GM03348 (cell line): Measurements from ENCODE around the gene DLL3.
"Not testable (repeated sequence)": the region's sequence is repeated elsewhere in the genome, so short reads cannot be mapped to it uniquely, and the experiment has no call there.

Source experiments
- DNase-seq: peaks from one replicate; pipeline ENCODE4 v3.0.0; 2012; ENCODE audit warnings: low spot score

DLL3 gene, protein sequence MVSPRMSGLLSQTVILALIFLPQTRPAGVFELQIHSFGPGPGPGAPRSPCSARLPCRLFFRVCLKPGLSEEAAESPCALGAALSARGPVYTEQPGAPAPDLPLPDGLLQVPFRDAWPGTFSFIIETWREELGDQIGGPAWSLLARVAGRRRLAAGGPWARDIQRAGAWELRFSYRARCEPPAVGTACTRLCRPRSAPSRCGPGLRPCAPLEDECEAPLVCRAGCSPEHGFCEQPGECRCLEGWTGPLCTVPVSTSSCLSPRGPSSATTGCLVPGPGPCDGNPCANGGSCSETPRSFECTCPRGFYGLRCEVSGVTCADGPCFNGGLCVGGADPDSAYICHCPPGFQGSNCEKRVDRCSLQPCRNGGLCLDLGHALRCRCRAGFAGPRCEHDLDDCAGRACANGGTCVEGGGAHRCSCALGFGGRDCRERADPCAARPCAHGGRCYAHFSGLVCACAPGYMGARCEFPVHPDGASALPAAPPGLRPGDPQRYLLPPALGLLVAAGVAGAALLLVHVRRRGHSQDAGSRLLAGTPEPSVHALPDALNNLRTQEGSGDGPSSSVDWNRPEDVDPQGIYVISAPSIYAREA

DNA sequence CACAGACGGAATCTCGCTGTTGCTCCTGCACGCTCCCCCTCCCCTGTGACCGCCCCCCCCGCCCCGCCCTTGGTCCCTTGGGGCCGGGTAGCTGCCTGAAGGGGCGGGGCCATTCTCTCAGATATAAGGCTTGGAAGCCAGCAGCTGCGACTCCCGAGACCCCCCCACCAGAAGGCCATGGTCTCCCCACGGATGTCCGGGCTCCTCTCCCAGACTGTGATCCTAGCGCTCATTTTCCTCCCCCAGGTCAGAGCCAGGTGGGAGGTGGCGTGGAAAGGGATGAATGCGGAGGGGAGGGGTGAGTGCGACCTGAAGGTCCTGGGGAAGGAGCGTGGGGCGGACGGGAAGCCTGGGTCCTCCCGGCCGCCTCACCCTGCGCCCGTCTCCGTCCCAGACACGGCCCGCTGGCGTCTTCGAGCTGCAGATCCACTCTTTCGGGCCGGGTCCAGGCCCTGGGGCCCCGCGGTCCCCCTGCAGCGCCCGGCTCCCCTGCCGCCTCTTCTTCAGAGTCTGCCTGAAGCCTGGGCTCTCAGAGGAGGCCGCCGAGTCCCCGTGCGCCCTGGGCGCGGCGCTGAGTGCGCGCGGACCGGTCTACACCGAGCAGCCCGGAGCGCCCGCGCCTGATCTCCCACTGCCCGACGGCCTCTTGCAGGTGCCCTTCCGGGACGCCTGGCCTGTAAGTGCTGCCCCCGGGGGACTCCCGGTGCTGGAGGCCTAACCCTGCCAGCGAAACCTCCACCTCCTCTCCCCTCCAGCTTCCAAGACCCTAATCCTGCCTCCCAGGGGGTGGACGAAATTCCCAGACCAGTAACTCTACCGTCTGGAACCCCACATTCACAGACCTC is at the start of gene DLL3:
Gene DLL3 (plus strand): TSS at position 150 of the 845 bp plus-strand sequence. CDS start 28 bp downstream, at position 178.
- no peak for DNase-seq

DNA sequence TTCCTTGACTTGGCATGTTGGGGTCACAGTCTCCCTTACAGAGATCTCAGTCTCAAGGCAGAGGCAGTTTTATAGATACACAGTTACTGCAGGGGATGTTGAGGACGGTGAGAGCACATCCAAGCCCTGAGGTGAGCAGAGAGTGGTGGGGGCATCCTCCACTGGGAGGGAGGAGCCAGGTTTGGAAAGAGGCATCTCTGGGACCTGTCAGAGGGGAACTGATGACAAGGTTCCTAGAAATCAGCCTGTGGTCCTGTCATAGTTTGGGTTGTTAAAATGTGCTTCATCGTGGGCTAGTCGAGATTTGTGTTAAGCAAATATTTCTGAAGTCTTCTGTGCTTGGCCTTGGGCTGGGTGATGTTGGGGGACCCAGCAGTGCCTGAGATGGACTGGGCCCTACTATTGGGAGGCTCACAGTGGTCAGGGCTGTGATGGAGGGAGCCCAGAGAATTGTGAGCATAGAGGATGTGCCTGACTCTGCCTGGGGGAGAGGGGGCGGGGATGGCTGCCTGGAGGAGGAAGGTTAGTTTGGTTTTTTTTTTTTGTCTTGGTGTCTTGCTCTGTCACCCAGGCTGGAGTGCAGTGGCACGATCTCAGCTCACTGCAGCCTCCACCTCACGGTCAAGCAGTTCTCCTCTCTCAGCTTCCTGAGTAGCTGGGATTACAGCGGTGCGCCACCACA is 49.5 kb upstream of the DLL3 start:
- no peak for DNase-seq

DNA sequence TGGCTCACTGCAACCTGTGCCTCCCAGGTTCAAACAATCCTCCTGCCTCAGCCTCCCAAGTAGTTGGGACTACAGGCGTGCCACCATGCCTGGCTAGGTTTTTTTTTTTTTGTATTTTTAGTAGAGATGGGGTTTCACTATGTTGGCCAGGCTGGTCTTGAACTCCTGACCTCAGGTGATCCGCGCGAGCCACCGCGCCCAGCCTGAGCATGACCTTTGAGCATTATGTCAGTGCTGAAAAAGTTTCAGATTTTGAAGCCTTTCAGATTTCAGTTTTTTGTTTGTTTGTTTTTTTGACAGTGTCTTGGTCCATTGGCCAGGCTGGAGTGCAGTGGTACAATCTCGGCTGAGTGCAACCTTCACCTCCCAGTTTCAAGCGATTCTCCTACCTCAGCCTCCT is 47.5 kb upstream of the DLL3 start:
- DNase-seq: not testable (repeated sequence)

DNA sequence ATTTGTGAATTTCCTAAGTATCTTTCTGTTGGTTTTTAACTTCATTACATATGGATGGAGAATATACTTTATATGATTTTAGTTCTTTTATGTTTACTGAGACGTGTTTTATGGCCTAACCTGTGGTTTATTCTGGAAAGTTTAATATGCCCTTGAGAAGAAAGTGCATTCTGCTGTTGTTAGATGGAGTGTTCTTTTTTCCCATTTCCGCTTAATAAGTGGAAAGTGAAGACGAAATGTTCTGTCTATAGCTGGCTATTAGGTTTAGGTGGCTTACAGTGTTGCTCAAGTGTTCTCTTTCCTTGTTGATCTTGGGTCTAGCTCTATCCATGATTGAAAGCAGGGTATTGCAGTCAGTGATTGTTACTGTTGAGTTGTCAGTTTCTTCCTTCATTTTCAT is 35.3 kb upstream of the DLL3 start:
- DNase-seq: no peak

DNA sequence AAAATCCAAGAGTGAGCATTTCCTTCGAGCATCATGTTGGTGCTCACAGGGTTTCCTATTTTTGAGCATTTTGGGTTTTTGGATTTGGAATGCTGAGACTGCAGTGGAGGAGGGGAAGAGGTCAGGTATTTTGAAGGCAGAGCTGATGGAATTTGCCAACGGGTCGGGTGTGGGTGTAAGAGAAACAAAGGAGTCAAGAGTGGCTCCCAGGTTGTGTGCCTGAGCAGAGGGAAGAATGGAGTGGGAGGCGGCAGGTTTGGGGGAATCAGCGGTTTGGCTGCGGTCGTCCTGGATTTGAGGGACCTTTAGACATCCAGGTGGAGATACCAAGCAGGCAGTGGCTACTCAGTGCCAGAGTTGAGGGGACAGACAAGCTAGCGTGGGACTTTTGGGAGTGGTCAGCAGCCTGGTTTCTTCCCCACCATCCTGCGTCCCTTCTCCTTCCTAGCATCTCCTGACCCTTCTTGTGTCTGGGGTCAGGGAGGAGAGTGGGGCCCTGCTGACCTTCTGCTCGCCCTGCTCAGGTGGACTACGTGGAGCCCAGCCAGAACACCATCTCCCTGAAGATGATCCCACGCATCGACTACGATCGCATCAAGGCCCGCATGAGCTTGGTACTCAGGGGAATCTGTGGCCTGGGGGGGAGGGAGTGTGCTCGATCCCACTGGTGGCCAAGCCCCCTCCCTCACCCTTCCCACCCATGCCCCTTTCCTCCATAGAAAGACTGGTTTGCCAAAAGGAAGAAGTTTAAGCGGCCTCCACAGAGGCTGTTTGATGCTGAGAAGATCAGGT is 32.6 kb upstream of the DLL3 start:
- no peak for DNase-seq

DNA sequence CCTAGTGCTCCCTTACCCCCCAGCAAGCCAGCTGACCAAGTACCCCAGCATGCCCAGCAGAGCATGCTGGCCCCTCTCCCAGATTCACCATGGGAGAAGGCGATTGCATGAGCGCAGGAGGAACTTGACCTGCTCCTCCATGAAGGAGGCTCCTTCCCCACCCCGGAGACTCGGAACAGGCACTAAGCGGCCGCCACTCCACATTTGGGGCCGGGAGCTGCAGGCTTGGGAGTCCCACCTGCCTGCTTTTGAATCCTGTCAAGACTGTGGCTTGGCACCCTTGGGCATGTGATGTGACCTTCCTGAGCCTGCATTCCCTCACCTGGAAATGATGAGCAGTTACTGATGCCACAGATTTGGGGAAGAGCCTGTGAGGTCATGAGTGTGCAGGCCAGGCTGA is 30.8 kb upstream of the DLL3 start:
- DNase-seq: no peak

DNA sequence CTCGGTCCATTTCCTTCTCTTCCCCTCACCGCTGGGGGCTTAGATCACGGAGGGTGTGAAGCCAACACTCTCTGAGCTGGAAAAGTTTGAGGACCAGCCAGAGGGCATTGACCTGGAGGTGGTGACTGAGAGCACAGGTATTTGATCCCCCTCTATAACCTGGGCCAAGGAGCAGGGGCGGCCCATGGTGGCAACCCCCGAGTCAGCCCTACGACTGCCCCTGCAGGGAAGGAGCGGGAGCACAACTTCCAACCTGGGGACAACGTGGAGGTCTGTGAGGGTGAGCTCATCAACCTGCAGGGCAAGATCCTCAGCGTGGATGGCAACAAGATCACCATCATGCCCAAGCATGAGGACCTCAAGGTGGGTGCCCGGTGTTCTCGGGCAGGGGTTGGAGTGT is 29.7 kb upstream of the DLL3 start:
- no peak for DNase-seq

DNA sequence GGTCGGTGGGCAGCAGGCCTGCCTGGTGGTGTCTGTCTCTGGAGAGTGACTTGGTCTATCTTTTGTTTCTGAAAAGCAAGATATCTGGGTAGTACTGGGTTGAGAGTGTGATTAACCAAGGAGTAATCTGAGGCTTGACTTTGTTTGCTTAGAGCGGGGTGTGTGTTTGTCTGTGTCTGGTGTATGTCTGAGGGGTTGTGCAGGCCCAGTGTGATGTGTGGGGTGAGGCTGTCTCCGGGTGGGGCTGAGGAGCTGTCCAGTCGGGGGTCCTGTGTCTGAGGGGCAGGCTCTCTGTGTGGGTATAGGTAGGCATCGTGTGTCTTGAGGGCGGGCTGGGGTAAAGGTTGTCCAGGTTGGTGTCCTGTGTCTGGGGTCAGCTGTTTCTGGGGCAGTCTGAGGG is 29.2 kb upstream of the DLL3 start:
- DNase-seq: no peak

DNA sequence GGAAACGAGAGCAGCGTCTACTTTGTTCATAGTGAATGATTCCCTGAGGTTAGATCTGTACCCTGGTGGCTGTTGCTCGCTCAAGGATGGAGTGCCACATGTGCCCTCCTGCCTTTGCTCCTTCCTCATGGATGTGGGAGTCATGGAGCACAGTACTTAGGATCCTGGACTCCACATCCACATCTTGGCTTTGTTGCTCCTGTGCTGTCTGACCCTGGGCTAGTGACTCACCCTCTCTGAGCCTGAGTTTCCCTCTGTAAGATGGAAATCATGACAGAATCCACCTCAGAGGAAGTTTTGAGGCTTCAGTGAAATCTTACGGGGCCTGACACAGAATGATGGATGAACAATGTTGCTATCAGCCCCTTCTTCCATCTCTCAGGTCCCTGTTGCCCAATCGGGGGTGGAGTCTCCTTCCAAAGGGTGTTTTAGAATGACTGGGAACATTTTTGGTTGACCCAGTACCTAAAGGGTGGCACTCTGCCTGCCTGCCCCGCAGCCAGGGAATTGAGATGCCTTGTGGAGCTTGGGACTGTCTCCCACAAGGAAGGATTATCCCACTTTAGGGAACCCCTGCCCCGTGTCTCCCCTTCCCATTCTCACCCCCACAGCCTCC is 27.9 kb upstream of the DLL3 start:
- no peak for DNase-seq

DNA sequence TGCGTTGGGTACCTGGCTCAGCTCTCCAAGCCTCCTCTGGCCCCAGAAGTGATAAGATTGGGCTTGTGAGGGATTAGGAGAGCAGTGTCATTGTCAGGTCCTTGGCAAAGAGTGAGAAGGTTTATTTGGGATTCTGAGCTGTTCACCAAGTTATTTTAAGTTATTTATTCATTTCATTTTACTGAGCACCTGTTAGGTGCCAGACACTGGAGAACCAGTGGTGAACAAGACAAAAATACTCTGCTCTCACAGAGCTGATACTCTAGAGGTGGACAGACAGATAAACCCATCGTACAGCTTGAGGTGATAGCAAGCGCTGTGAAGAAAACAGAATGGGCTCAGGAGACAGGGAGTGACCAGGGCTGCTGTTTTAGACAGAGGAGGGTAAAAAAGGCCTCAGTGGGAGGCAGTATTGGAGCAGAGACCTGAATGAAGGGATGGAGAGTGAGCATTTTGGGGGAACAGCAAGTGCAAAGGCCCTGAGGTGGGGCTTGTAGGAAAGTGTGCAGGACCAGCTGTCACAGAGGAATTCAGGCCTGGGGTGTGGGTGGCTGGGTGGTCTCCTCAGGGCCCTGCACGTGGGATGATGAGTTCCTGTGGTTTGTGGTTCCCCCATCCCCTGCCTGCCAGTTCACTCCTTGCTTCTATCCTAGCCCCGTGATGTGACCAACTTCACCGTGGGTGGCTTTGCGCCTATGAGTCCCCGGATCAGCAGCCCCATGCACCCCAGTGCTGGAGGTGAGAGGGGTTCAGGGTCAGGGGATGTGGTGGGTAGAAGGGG is 26.8 kb upstream of the DLL3 start:
- no peak for DNase-seq

DNA sequence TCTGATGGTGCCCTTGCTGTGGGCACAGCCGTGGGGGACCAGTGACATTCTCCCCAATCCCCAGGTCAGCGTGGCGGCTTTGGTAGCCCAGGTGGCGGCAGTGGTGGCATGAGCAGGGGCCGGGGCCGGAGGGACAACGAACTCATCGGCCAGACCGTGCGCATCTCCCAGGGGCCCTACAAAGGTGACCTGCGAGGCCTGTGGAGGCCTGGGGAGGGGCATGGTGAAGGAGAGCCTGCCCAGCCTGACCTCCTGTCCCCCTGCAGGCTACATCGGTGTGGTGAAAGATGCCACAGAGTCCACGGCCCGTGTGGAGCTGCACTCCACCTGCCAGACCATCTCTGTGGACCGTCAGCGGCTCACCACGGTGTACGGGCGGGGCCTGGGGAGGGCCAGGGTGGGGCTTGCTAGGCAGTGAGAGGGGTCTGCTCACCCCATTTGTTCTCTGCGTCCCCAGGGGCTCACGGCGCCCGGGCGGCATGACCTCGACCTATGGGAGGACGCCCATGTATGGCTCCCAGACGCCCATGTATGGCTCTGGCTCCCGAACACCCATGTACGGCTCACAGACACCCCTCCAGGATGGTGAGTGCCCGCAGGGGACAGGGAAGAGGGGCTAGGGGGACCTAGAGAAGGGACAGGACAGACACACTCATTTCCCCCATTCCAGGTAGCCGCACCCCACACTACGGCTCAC is 25.9 kb upstream of the DLL3 start:
- DNase-seq: no peak

DNA sequence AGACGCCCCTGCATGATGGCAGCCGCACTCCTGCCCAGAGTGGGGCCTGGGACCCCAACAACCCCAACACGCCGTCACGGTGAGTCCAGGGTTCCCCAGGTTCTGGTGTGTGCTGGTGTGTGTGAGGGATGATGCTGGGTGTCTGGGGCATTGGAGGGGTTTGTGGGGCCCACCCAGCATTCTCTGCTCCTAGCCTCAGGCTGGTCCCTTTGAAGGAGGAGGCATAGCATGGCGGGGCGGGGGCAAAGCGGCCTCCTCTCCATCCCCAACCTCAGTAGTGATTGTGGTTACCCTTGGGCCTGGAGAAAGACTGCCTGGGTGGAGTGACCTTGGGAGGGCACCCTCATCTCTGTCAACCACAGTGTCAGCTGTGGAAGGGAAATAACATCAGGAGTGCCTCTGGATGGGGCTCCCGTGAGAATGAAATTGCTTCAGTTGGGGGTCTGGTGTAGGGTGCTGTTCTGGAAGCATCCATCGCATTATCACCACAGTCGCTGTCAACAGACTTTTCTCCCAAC is 25.2 kb upstream of the DLL3 start:
- DNase-seq: no peak

DNA sequence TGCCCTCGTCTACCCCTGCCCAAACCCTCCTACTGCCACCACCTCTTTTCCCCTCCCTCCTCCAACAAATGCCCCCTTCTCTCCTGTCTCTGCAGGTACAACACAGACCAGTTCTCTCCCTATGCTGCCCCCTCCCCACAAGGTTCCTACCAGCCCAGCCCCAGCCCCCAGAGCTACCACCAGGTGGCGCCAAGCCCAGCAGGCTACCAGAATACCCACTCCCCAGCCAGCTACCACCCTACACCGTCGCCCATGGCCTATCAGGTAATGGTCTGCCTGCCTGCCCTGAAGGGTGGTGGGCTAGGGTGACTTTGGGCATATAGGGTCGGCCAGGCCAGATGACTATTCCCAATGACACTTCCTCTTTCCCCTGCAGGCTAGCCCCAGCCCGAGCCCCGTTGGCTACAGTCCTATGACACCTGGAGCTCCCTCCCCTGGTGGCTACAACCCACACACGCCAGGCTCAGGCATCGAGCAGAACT is 24.6 kb upstream of the DLL3 start:
- peak; percentile 77 for DNase-seq

DNA sequence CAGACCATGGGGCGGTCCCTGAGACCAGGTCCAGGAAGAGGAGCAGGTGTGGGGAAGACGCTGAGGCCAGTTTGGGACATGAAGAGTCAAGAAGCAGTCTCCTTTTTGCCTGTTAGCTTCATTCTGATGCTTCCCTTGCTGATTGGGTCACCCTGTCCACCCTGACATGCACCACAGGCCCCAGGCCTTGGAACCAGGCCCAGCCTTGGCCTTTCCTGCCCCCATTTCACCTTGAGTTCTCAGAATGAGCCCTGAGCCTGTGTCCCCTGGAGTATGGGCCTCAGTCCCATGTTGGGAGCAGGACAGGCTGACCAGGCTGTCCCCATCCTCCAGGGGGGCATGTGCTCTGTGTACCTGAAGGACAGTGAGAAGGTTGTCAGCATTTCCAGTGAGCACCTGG is 23.0 kb upstream of the DLL3 start:
- DNase-seq: no peak

DNA sequence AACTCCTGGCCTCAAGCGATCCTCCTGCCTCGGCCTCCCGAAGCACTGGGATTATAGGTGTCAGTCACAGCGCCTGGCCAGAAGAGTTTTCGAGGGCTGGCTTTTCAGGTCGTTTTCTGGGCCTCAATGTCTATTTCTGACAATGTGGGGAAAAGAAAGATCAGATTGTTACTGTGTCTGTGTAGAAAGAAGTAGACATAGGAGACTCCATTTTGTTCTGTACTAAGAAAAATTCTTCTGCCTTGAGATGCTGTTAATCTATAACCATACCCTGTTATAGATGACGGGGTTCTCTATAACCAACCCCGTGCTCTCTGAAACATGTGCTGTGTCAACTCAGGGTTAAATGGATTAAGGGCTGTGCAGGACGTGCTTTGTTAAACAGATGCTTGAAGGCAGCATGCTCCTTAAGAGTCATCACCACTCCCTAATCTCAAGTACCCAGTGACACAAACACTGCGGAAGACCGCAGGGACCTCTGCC is 19.4 kb upstream of the DLL3 start:
- not testable (repeated sequence) for DNase-seq

DNA sequence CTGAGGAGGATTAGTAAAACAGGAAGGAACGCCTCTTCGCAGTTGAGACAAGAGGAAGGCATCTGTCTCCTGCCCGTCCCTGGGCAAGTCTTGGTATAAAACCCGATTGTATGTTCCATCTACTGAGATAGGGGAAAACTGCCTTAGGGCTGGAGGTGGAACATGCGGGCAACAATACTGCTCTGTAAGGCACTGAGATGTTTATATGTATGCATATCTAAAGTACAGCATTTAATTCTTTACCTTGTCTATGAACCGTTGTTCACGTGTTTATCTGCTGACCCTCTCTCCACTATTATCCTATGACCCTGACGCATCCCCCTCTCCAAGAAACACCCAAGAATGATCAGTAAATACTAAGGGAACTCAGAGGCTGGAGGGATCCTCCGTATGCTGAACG is 18.8 kb upstream of the DLL3 start:
- DNase-seq: no peak

DNA sequence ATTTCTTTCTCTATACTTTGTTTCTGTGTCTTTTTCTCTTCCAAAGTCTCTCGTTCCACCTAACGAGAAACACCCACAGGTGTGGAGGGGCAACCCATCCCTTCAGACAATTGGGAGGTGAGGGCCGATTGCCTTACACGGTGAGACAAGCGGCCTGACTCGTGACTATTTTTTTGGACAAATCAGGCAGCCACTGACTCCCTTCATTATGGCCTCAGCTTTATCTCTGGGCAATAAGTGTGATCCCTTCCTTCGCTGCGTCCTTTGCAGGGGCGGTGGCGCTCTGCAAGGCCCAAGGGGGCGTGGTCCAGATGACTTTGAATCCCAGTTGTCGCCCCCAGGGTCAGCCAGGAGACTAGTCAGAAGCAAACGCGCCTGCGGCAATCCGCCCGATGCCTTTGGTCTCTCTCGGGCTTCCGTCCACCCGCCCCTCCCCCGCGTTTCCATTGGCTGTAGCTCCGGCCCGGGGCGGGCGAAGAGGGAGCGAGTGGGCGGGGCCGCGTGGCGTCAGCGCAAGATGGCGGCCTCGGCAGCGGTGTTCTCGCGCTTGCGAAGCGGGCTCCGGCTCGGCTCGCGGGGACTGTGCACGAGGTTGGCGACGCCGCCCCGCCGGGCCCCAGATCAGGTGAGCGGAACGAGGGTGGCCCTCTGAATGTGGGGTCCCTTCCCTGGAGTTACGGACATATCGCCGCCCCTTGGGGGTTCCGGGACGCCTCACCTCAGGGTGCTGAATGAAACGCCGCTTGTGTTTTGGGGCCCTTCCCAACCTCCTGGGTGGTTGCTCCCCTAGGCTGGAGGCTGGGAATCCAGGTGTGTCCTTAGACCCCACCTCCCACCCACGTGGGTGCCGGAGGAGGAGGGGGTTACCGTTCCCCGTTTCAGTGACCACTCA is 18.2 kb upstream of the DLL3 start, which contains the start of gene TIMM50:
Gene TIMM50 (plus strand): TSS at position 502 of the 892 bp plus-strand sequence. CDS start 16 bp downstream, at position 518.
- DNase-seq: peak; percentile 98

DNA sequence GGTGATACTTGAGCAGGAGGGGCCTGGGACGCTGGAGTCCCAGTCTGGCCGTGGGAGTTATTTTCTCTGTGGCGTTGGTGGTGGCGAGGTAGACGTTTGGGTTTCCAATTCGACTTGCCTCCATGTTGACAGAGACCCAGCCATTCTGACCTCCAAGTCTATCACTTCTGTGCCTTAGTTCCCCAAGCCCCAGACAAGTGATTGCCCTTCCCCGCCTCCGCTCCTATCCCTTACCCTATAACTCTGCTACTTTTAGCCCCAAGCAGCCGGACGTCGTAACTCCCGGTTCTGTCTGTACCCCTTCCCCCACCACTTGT is 17.6 kb upstream of the DLL3 start:
- DNase-seq: peak; percentile 26
